H9 (cell line): Measurements from ENCODE around the gene BAG2. TPM values are rescaled to one million over a fixed set of nuclear protein-coding genes. Genes with fewer than 3 reads are reported as not detected.

Experiments used
- DNase-seq: peaks from one replicate; pipeline ENCODE4 v3.0.0-alpha.2; 2017
- H2AFZ ChIP-seq: one replicate; pipeline ENCODE4 v1.6.1; 2013; ENCODE audit warnings: mild to moderate bottlenecking, low read length, control low read depth, moderate library complexity
- H2AK5ac ChIP-seq: 2 replicates; pipeline ENCODE4 v1.6.1; 2013; ENCODE audit warnings: low read length, control low read depth, mixed read lengths; ENCODE audit not compliant: insufficient read length
- H2BK120ac ChIP-seq: one replicate; pipeline ENCODE4 v1.6.1; 2013; ENCODE audit warnings: low read depth, mild to moderate bottlenecking, low read length, control low read depth, inconsistent platforms; ENCODE audit not compliant: poor library complexity, severe bottlenecking
- H2BK12ac ChIP-seq: 2 replicates; pipeline ENCODE4 v1.6.1; 2013; ENCODE audit warnings: low read length, control low read depth, mixed read lengths, low read depth; ENCODE audit not compliant: insufficient read length
- H2BK15ac ChIP-seq: 2 replicates; pipeline ENCODE4 v1.6.1; 2013; ENCODE audit warnings: low read depth, low read length, control low read depth
- H2BK20ac ChIP-seq: one replicate; pipeline ENCODE4 v1.6.1; 2013; ENCODE audit warnings: low read depth, mild to moderate bottlenecking, low read length, control low read depth, inconsistent platforms; ENCODE audit not compliant: poor library complexity, severe bottlenecking
- H2BK5ac ChIP-seq: 2 replicates; pipeline ENCODE4 v1.6.1; 2013; ENCODE audit warnings: low read length, control low read depth, mixed read lengths; ENCODE audit not compliant: insufficient read length
- H3K14ac ChIP-seq: 2 replicates; pipeline ENCODE4 v1.6.1; 2013; ENCODE audit warnings: low read length, control low read depth; ENCODE audit not compliant: insufficient read depth
- H3K18ac ChIP-seq: 2 replicates; pipeline ENCODE4 v1.6.1; 2013; ENCODE audit warnings: low read depth, mild to moderate bottlenecking, mixed read lengths, low read length, control low read depth; ENCODE audit not compliant: insufficient read length
- H3K23ac ChIP-seq: 2 replicates; pipeline ENCODE4 v1.6.1; 2013; ENCODE audit warnings: low read length, control low read depth, mixed read lengths, low read depth; ENCODE audit not compliant: insufficient read length
- H3K23me2 ChIP-seq: 2 replicates; pipeline ENCODE4 v1.6.1; 2013; ENCODE audit warnings: low read depth, mild to moderate bottlenecking, mixed read lengths, low read length, control low read depth; ENCODE audit not compliant: insufficient read length, poor library complexity, severe bottlenecking
- H3K27ac ChIP-seq: 2 replicates; pipeline ENCODE4 v1.5.1; 2013; ENCODE audit warnings: low read length, control low read depth, mixed read lengths, low read depth; ENCODE audit not compliant: insufficient read length
- H3K27me3 ChIP-seq: 2 replicates; pipeline ENCODE4 v1.6.1; 2013; ENCODE audit warnings: low read length, control low read depth, inconsistent platforms; ENCODE audit not compliant: insufficient read depth
- H3K4ac ChIP-seq: 2 replicates; pipeline ENCODE4 v1.6.1; 2013; ENCODE audit warnings: low read depth, mild to moderate bottlenecking, control low read depth, inconsistent platforms, low read length, moderate library complexity
- H3K4me1 ChIP-seq: 2 replicates; pipeline ENCODE4 v1.6.1; 2013; ENCODE audit warnings: low read length, control low read depth, inconsistent platforms; ENCODE audit not compliant: insufficient read depth
- H3K4me2 ChIP-seq: 2 replicates; pipeline ENCODE4 v1.6.1; 2013; ENCODE audit warnings: low read length, control low read depth, mixed read lengths; ENCODE audit not compliant: insufficient read length, insufficient read depth
- H3K56ac ChIP-seq: 2 replicates; pipeline ENCODE4 v1.6.1; 2013; ENCODE audit warnings: low read depth, mild to moderate bottlenecking, mixed read lengths, low read length, control low read depth; ENCODE audit not compliant: insufficient read length
- H3K79me1 ChIP-seq: 2 replicates; pipeline ENCODE4 v1.6.1; 2013; ENCODE audit warnings: low read depth, mild to moderate bottlenecking, moderate library complexity, low read length, control low read depth, inconsistent platforms; ENCODE audit not compliant: insufficient read depth, poor library complexity, severe bottlenecking
- H3K79me2 ChIP-seq: 2 replicates; pipeline ENCODE4 v1.6.1; 2013; ENCODE audit warnings: low read length, control low read depth, inconsistent platforms; ENCODE audit not compliant: insufficient read depth
- H3K9ac ChIP-seq: 2 replicates; pipeline ENCODE4 v1.6.1; 2013; ENCODE audit warnings: low read length, control low read depth, mixed read lengths; ENCODE audit not compliant: insufficient read length; ENCODE audit errors: extremely low read depth
- H3K9me3 ChIP-seq: one replicate; pipeline ENCODE4 v1.6.1; 2013; ENCODE audit warnings: low read depth, low read length, inconsistent platforms; ENCODE audit not compliant: control insufficient read depth
- H3T11ph ChIP-seq: one replicate; pipeline ENCODE4 v1.6.1; 2013; ENCODE audit warnings: mild to moderate bottlenecking, low read length, control low read depth, inconsistent platforms
- H4K20me1 ChIP-seq: one replicate; pipeline ENCODE4 v1.6.1; 2013; ENCODE audit not compliant: control insufficient read depth, insufficient read length, insufficient read depth
- H4K5ac ChIP-seq: 2 replicates; pipeline ENCODE4 v1.6.1; 2013; ENCODE audit warnings: low read depth, mild to moderate bottlenecking, mixed read lengths, low read length, control low read depth; ENCODE audit not compliant: insufficient read length
- H4K8ac ChIP-seq: replicated peaks from 2 replicates; pipeline ENCODE4 v1.6.1; 2013; ENCODE audit warnings: low read length, control low read depth, mixed read lengths, low read depth; ENCODE audit not compliant: insufficient read length
- H4K91ac ChIP-seq: 2 replicates; pipeline ENCODE4 v1.6.1; 2013; ENCODE audit warnings: low read depth, mild to moderate bottlenecking, moderate library complexity, mixed read lengths, low read length, control low read depth; ENCODE audit not compliant: insufficient read length
- H3K27ac Mint-ChIP-seq, 3 experiments: 2 replicates in 2 of 3; 3 replicates in 1 of 3; pipeline ENCODE4 v1.8.0; 2020 to 2021; ENCODE audit warnings: mixed read lengths in 3 of 3, mild to moderate bottlenecking in 1 of 3, moderate library complexity in 1 of 3
- H3K27me3 Mint-ChIP-seq: 2 replicates; pipeline ENCODE4 v1.8.0; 2021; ENCODE audit warnings: low read depth, mild to moderate bottlenecking, moderate library complexity, mixed read lengths
- H3K36me3 Mint-ChIP-seq, 3 experiments: 2 replicates in 2 of 3; 3 replicates in 1 of 3; pipeline ENCODE4 v1.8.0; 2020 to 2021; ENCODE audit warnings: low read depth in 3 of 3, mixed read lengths in 3 of 3; ENCODE audit not compliant: insufficient read depth in 1 of 3
- H3K4me1 Mint-ChIP-seq, 2 experiments: 2 replicates each; pipeline ENCODE4 v1.8.0; 2020; ENCODE audit warnings: mixed read lengths in 2 of 2
- H3K4me3 Mint-ChIP-seq, 2 experiments: 2 replicates in 1 of 2; 3 replicates in 1 of 2; pipeline ENCODE4 v1.8.0; 2020 to 2021; ENCODE audit warnings: mild to moderate bottlenecking in 2 of 2, mixed read lengths in 2 of 2, moderate library complexity in 1 of 2
- H3K9me3 Mint-ChIP-seq, 2 experiments: 2 replicates in 1 of 2; 3 replicates in 1 of 2; pipeline ENCODE4 v1.8.0; 2020; ENCODE audit warnings: mild to moderate bottlenecking in 2 of 2, mixed read lengths in 2 of 2, moderate library complexity in 1 of 2
- CTCF ChIP-seq: fragments of 200-600 bp; sonication (generic); conservative IDR thresholded peaks from 3 replicates; pipeline ENCODE4 v1.8.0; 2021; ENCODE audit warnings: antibody characterized with exemption, mild to moderate bottlenecking
- whole genome bisulfite sequencing: extraction: QIAGEN DNeasy Blood & Tissue Kit; methylation state at CpG from one replicate; pipeline ENCODE4 v1.1.7; 2013; ENCODE audit warnings: missing lambda C conversion rate, low lambda C conversion rate, mixed read lengths; ENCODE audit not compliant: insufficient read length; ENCODE audit errors: extremely low coverage; 5-methylcytosine and 5-hydroxymethylcytosine counted together
- total RNA-seq: library from RNA; stranded (reverse); gene quantifications from 2 replicates; pipeline ENCODE4 v1.2.1, GENCODE V29; 2021

The BAG2 gene
- total RNA-seq, 1 experiment from 2014 or later = 8.4 TPM

DNA sequence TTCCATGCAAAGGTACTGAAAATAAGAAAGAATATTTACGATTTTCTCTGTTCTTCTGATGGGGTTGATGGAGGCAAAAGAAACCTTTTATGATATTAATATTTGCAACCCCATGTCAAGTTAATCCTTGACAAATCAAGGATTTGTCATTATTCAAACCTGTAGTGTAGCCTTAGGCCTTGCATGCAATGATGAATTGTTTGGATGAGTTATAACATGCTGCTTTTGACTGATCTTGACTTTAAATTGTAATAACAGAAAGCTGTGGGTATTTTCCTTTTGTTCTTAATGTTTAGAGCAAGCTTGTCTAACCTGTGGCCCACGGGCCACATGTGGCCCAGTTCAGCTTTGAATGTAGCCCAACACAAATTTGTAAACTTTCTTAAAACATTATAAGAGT lies 13.0 kb upstream of the BAG2 start:
- no peaks in the 10 kb centered on the region for H3K27me3 Mint-ChIP-seq
- H3K36me3 Mint-ChIP-seq = peaks cover 12 to 32% (median 23%) of the 10 kb centered on the region in 3 experiments
- Histone ChIP-seq H2BK5ac (no peak overlapping the region), H3K9ac (no peak overlapping the region), H2BK12ac (no peak overlapping the region), H3K4me1 (no peaks in the 10 kb centered on the region), H2AK5ac (no peak overlapping the region), H3K79me1 (no peaks in the 10 kb centered on the region), H3K4ac (no peak overlapping the region), H3K79me2 (no peaks in the 10 kb centered on the region), H3K27me3 (no peaks in the 10 kb centered on the region), H4K20me1 (no peaks in the 10 kb centered on the region), H3K14ac (no peak overlapping the region), H2AFZ (no peak overlapping the region), H3K56ac (no peak overlapping the region), H3K4me2 (no peak overlapping the region), H3K9me3 (no peaks in the 10 kb centered on the region), H4K91ac (no peak overlapping the region), H3K23ac (no peak overlapping the region), H4K8ac (no peak overlapping the region), H3T11ph (no peak overlapping the region), H2BK120ac (no peak overlapping the region), H3K23me2 (no peaks in the 10 kb centered on the region), H4K5ac (no peak overlapping the region), H3K27ac (no peak overlapping the region), H2BK20ac (no peak overlapping the region), H2BK15ac (no peak overlapping the region), H3K18ac (no peak overlapping the region)
- no peak for DNase-seq
- no peak for TF ChIP-seq CTCF
- H3K9me3 Mint-ChIP-seq = peaks cover 0 to 6% of the 10 kb centered on the region in 2 experiments; a peak in 2 of 5 replicates
- WGBS = no CpG with 5 or more reads among the region's 2 CpGs
- H3K4me1 Mint-ChIP-seq = no peaks in the 10 kb centered on the region
- H3K4me3 Mint-ChIP-seq = no peak overlapping the region
- no peak overlapping the region for H3K27ac Mint-ChIP-seq
